Activated CD4-positive, CD25-positive, alpha-beta regulatory T cell treated with anti-CD3 and anti-CD28 coated beads, Interleukin-2, amount 50 U/mL, for 16 hours (primary cell): ENCODE data around the gene DNAL1.
"Not testable (repeated sequence)": the region's sequence is repeated elsewhere in the genome, so short reads cannot be mapped to it uniquely, and the experiment has no call there.

Experiments used
- DNase-seq: peaks from one replicate; pipeline ENCODE4 v3.0.0-alpha.2; 2020; ENCODE audit warnings: low read depth, low spot score

The DNAL1 gene

GRCh38 chr14:73640796-73641365 is 3.9 kb upstream of the DNAL1 start:
- no peak for DNase-seq

- no peak for DNase-seq
These were observed 443 bp downstream of the DNAL1 start for GRCh38 chr14:73645248-73645610.

- DNase-seq, result no peak
These were observed 6.2 kb downstream of the DNAL1 start for GRCh38 chr14:73651005-73651404.

GRCh38 chr14:73655851-73656250 is 11.1 kb downstream of the DNAL1 start:
- DNase-seq, result no peak

GRCh38 chr14:73659202-73659601 is 14.4 kb downstream of the DNAL1 start:
- not testable (repeated sequence) for DNase-seq

- DNase-seq, result no peak
These were observed 15.7 kb downstream of the DNAL1 start for GRCh38 chr14:73660511-73660910.

GRCh38 chr14:73661872-73662271 is 17.1 kb downstream of the DNAL1 start:
- no peak for DNase-seq

- no peak for DNase-seq
These were observed 17.7 kb downstream of the DNAL1 start for GRCh38 chr14:73662487-73662943.

- no peak for DNase-seq
These were observed 18.9 kb downstream of the DNAL1 start for GRCh38 chr14:73663548-73664212.

GRCh38 chr14:73665130-73665529 is 20.3 kb downstream of the DNAL1 start:
- DNase-seq, result no peak

GRCh38 chr14:73666583-73666982 is 21.8 kb downstream of the DNAL1 start:
- DNase-seq, result no peak

GRCh38 chr14:73667854-73668253 is 23.1 kb downstream of the DNAL1 start:
- DNase-seq, result no peak

- no peak for DNase-seq
These were observed 30.2 kb downstream of the DNAL1 start for GRCh38 chr14:73674986-73675385.

- DNase-seq, result no peak
These were observed 33.9 kb downstream of the DNAL1 start for GRCh38 chr14:73678698-73679097.

GRCh38 chr14:73680821-73681220 is 36.0 kb downstream of the DNAL1 start:
- DNase-seq, result no peak

GRCh38 chr14:73684627-73685026 is 39.8 kb downstream of the DNAL1 start:
- DNase-seq, result no peak

- DNase-seq, result no peak
These were observed 40.5 kb downstream of the DNAL1 start for GRCh38 chr14:73685328-73685727.

GRCh38 chr14:73686901-73687300 is 42.1 kb downstream of the DNAL1 start:
- DNase-seq, result no peak

GRCh38 chr14:73694083-73694482 is 49.3 kb downstream of the DNAL1 start:
- DNase-seq, result no peak

GRCh38 chr14:73695082-73695481 is 50.3 kb downstream of the DNAL1 start:
- DNase-seq, result no peak

GRCh38 chr14:73695997-73696396 is 51.2 kb downstream of the DNAL1 start:
- DNase-seq, result no peak

GRCh38 chr14:73696466-73697400 is 51.9 kb downstream of the DNAL1 start:
- DNase-seq, result no peak

GRCh38 chr14:73700325-73700724 is 55.5 kb downstream of the DNAL1 start:
- no peak for DNase-seq
